Nephron progenitor cell (in vitro differentiated cells): ENCODE data around the gene CLEC2A.

Experiments
- DNase-seq: peaks from one replicate; pipeline ENCODE4 v3.0.0; 2021
- H3K27ac Mint-ChIP-seq: 2 replicates; pipeline ENCODE4 v1.8.0; 2021; ENCODE audit warnings: mild to moderate bottlenecking, moderate library complexity, mixed read lengths
- H3K27me3 Mint-ChIP-seq: 2 replicates; pipeline ENCODE4 v1.8.0; 2021; ENCODE audit warnings: mild to moderate bottlenecking, low read depth, mixed read lengths; ENCODE audit not compliant: poor library complexity
- H3K36me3 Mint-ChIP-seq: 2 replicates; pipeline ENCODE4 v1.8.0; 2021; ENCODE audit warnings: low read depth, mixed read lengths
- H3K4me1 Mint-ChIP-seq: 2 replicates; pipeline ENCODE4 v1.8.0; 2021; ENCODE audit warnings: mixed read lengths
- H3K4me3 Mint-ChIP-seq: 2 replicates; pipeline ENCODE4 v1.8.0; 2021; ENCODE audit warnings: mild to moderate bottlenecking, moderate library complexity, mixed read lengths
- H3K9me3 Mint-ChIP-seq: 2 replicates; pipeline ENCODE4 v1.8.0; 2021; ENCODE audit warnings: mild to moderate bottlenecking, moderate library complexity, mixed read lengths
- TF ChIP-seq, protein P1 (sequence below): fragments of 200-600 bp; sonication (generic); IDR thresholded peaks from 2 replicates; pipeline ENCODE4 v1.5.0; 2021; ENCODE audit warnings: antibody characterized with exemption

Gene CLEC2A

DNA sequence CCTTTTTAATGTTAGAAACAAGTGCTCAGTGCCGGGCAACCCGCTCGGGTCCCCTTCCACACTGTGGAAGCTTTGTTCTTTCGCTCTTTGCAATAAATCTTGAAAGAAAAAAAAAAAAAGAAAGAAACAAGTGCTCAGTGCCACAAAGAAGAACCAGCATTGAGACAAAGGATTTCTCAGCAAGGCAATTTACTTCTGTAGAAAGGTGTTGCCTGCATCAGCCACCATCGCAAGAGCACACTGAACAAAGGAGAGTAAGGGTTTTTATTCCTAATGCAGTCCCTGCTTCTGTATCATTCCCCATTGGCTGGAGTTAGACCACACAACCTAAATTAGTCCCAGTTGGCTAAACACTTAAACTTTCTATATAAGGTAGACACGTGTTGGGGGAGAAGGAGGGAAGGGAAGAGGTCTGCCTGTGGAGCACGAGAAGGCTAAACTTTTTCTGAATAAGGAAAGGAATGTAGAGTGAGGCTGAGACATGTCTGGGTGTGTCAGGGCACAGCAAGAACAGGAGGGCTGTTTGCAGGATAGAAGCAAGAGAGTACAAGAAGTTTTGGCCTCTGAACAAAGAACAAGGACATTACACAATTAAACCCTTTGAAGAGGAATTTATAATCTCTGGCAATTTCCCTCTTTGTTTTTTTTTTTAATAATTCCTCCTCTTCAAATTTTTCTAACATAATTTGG lies 29.5 kb downstream of the CLEC2A start:
- Mint-ChIP-seq H3K27ac (peak overlapping the region; percentile 60), H3K27me3 (peaks cover 8% of the 10 kb centered on the region), H3K9me3 (peaks cover 37% of the 10 kb centered on the region), H3K4me1 (peaks cover 12% of the 10 kb centered on the region), H3K36me3 (peaks cover 23% of the 10 kb centered on the region), H3K4me3 (no peak overlapping the region)
- no peak for DNase-seq
- TF ChIP-seq, protein P1, sequence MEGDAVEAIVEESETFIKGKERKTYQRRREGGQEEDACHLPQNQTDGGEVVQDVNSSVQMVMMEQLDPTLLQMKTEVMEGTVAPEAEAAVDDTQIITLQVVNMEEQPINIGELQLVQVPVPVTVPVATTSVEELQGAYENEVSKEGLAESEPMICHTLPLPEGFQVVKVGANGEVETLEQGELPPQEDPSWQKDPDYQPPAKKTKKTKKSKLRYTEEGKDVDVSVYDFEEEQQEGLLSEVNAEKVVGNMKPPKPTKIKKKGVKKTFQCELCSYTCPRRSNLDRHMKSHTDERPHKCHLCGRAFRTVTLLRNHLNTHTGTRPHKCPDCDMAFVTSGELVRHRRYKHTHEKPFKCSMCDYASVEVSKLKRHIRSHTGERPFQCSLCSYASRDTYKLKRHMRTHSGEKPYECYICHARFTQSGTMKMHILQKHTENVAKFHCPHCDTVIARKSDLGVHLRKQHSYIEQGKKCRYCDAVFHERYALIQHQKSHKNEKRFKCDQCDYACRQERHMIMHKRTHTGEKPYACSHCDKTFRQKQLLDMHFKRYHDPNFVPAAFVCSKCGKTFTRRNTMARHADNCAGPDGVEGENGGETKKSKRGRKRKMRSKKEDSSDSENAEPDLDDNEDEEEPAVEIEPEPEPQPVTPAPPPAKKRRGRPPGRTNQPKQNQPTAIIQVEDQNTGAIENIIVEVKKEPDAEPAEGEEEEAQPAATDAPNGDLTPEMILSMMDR = no peak

DNA sequence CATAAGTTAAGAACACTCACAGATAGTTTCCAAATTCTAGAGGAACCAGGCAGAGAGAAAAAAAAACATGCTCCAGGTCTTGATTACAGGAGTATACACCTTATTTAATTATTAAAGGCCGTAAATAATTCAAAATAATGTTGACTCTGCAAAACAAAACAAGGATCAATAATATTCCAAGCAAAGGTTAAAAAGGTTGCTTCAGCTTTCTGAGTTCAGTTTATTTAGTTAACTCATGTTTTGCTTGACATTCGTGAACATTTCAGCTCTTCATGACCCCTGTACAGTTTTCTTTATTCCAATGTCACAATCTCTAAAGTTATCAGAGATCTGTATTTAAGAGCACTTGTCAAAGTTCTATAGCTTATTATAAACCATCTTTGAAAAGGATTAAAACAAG lies 31.2 kb downstream of the CLEC2A start:
- Mint-ChIP-seq H3K27ac (no peak overlapping the region), H3K27me3 (peaks cover 11% of the 10 kb centered on the region), H3K4me1 (peaks cover 12% of the 10 kb centered on the region), H3K9me3 (peaks cover 26% of the 10 kb centered on the region), H3K36me3 (peaks cover 18% of the 10 kb centered on the region), H3K4me3 (no peak overlapping the region)
- TF ChIP-seq, protein P1 = no peak
- DNase-seq = no peak

DNA sequence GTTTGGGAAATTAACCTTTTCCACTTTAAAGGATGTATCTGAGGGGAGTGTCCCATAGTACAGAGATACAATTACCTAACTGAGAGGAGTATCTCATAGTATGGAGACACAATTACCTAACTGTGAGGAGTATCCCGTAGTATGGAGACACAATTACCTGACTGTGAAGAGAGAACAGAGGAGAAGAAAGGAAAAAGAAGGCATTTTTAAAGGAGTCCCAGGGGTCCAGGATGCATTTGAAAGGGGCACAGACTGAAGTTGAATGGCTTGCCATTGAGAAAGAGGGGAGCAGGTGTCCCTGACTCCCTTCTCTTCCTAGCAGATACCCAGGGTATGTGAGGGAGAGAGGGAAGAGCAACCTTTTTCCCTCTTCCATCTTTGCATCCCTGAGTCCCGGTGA lies 33.0 kb downstream of the CLEC2A start:
- DNase-seq = no peak
- H3K4me1 Mint-ChIP-seq = peaks cover 12% of the 10 kb centered on the region
- peaks cover 14% of the 10 kb centered on the region for H3K27me3 Mint-ChIP-seq
- H3K27ac Mint-ChIP-seq = no peak overlapping the region
- no peak overlapping the region for H3K4me3 Mint-ChIP-seq
- TF ChIP-seq, protein P1 = no peak
- H3K9me3 Mint-ChIP-seq = peaks cover 13% of the 10 kb centered on the region
- peaks cover 8% of the 10 kb centered on the region for H3K36me3 Mint-ChIP-seq

DNA sequence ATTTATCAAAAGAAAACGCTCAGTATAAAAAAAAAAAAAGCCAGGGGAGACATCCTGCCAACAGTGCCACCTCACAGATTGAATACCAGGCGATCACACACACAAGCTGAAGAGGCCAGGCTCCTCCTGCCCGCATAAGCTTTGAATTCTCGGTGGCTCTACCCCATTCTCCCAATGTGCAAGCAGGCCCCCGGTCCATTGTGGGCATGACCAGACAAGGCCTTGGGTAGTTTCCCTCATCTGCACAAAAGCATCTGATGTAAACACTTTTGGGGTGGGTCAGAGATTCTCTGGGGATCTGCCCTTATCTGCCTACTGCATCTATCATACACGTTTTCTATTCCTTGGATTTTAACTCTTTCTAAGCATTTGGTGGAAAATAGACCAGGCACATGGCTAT lies 34.6 kb downstream of the CLEC2A start:
- peaks cover 8% of the 10 kb centered on the region for H3K4me1 Mint-ChIP-seq
- H3K27me3 Mint-ChIP-seq = peaks cover 14% of the 10 kb centered on the region
- no peak overlapping the region for H3K4me3 Mint-ChIP-seq
- no peak for DNase-seq
- peaks cover under 1% of the 10 kb centered on the region for H3K36me3 Mint-ChIP-seq
- no peak overlapping the region for H3K27ac Mint-ChIP-seq
- H3K9me3 Mint-ChIP-seq = peaks cover 6% of the 10 kb centered on the region
- TF ChIP-seq, protein P1 = no peak

DNA sequence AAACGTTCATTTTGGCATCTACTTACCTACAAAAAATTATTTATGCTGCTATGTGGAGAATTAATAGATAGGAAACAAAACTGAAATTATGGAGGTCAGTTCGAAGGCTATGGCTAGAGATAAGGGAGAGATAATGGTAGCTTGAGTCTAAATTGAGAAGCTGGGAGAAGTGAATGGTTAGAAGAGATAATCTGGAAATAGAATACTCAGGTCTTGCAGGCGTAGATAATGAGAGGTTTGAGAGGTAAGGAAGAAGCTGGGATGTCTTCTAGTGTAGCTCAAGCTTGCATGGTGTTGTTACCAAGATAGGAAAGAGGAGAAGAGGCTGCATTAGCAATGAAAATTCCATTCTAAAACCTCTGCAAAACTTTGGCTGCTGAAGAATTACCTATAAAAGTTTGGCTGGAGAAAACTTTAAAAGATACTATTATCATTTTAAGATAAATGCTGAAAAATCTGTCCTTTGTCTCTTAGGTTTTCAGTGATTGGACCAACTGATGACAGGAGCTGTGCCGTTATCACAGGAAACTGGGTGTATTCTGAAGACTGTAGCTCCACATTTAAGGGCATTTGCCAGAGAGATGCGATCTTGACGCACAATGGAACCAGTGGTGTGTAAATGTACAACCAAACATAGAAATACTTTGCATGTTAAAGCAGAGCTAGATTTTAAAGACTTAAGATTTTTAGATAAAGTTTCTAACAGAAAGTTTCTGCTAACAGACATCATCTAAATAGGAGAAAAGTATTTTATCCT lies 36.8 kb downstream of the CLEC2A start:
- peaks cover 6% of the 10 kb centered on the region for H3K4me1 Mint-ChIP-seq
- H3K27me3 Mint-ChIP-seq = peaks cover 11% of the 10 kb centered on the region
- H3K4me3 Mint-ChIP-seq = no peak overlapping the region
- no peak overlapping the region for H3K27ac Mint-ChIP-seq
- H3K9me3 Mint-ChIP-seq = no peaks in the 10 kb centered on the region
- DNase-seq = no peak
- no peaks in the 10 kb centered on the region for H3K36me3 Mint-ChIP-seq
- TF ChIP-seq, protein P1 = no peak
